Umbilical cord (tissue), 2 donors: ENCODE results near the gene NDUFA13. TPM values are rescaled to one million over a fixed set of nuclear protein-coding genes. Genes with fewer than 3 reads are reported as not detected.

Experiments used
- DNase-seq: peaks from one replicate; pipeline ENCODE4 v3.0.0-alpha.2; 2015; ENCODE audit warnings: low spot score
- total RNA-seq: library from RNA; depleted of rRNA; stranded (reverse); fragments of >200 nt; gene quantifications from one replicate; pipeline ENCODE4 v1.2.3, GENCODE V29; 2014; ENCODE audit warnings: low replicate concordance; ENCODE audit not compliant: insufficient read depth

Gene NDUFA13
- total RNA-seq, 1 donor from 2014 or later, result 121 TPM

GRCh38 chr19:19532806-19533701 lies 17.0 kb downstream of the NDUFA13 start:
- no peak for DNase-seq

- DNase-seq, result no peak
These were observed 17.8 kb downstream of the NDUFA13 start for GRCh38 chr19:19533841-19534240.

GRCh38 chr19:19534556-19535265 lies 18.7 kb downstream of the NDUFA13 start:
- no peak for DNase-seq

GRCh38 chr19:19535311-19536191 lies 19.5 kb downstream of the NDUFA13 start:
- no peak for DNase-seq

- no peak for DNase-seq
These were observed 21.3 kb downstream of the NDUFA13 start for GRCh38 chr19:19537075-19538048.

- DNase-seq, result no peak
These were observed 22.2 kb downstream of the NDUFA13 start, which contains the start of gene CILP2 for GRCh38 chr19:19538061-19538784. CILP2 (plus strand) TSS chr19:19538265; CDS start chr19:19538350, 85 bp downstream.

- no peak for DNase-seq
These were observed 22.8 kb downstream of the NDUFA13 start for GRCh38 chr19:19538785-19539166.

- no peak for DNase-seq
These were observed 23.7 kb downstream of the NDUFA13 start for GRCh38 chr19:19539698-19540063.

GRCh38 chr19:19540064-19540714 lies 24.2 kb downstream of the NDUFA13 start:
- DNase-seq, result peak; percentile 54

GRCh38 chr19:19540715-19541515 lies 24.9 kb downstream of the NDUFA13 start:
- no peak for DNase-seq

- DNase-seq, result no peak
These were observed 25.6 kb downstream of the NDUFA13 start for GRCh38 chr19:19541616-19542015.

- no peak for DNase-seq
These were observed 26.5 kb downstream of the NDUFA13 start for GRCh38 chr19:19542507-19542906.

GRCh38 chr19:19543101-19543500 lies 27.1 kb downstream of the NDUFA13 start:
- DNase-seq, result no peak

- DNase-seq, result no peak
These were observed 27.6 kb downstream of the NDUFA13 start for GRCh38 chr19:19543640-19544039.

GRCh38 chr19:19544257-19544953 lies 28.4 kb downstream of the NDUFA13 start:
- no peak for DNase-seq

GRCh38 chr19:19544954-19545591 lies 29.0 kb downstream of the NDUFA13 start:
- no peak for DNase-seq

GRCh38 chr19:19545707-19546106 lies 29.7 kb downstream of the NDUFA13 start:
- no peak for DNase-seq
